IMR-90 (cell line): ENCODE measurements around the gene KCNQ1. TPM values are rescaled to one million over a fixed set of nuclear protein-coding genes. Genes with fewer than 3 reads are reported as not detected.

Source experiments
- ATAC-seq: fragments of 200-7000 bp; cut with Tn5 transposase; 2 replicates; pipeline ENCODE4 v1.9.1; 2020; ENCODE audit warnings: low read depth, mild to moderate bottlenecking, moderate library complexity
- BruUV-seq: library from RNA; stranded (reverse); fragments of 400-500 nt; replicated peaks from 2 replicates; lab custom pipeline; 2021; lab: Mats Ljungman, UMichigan
- CTCF ChIA-PET: fragments of 300-600 bp; formaldehyde crosslinking; extraction: SDS; loops from one replicate; lab custom pipeline; 2021; ENCODE audit warnings: antibody characterized with exemption; lab: Yijun Ruan, JAX
- POLR2A ChIA-PET: fragments of 300-600 bp; sonication (Branson Sonifier 250); formaldehyde crosslinking; loops from one replicate; lab custom pipeline; 2022; ENCODE audit warnings: antibody characterized with exemption; ENCODE audit not compliant: unreplicated experiment; lab: Charles Lee
- DNase-seq: peaks from one replicate; pipeline ENCODE4 v3.0.0; 2013
- H2AFZ ChIP-seq: replicated peaks from 2 replicates; pipeline ENCODE3; 2013; ENCODE audit warnings: low read length, mild to moderate bottlenecking; ENCODE audit not compliant: poor library complexity
- H2AK5ac ChIP-seq: 2 replicates; pipeline ENCODE4 v1.6.1; 2013; ENCODE audit warnings: low read depth, low read length, inconsistent platforms
- H2AK9ac ChIP-seq: replicated peaks from 2 replicates; pipeline ENCODE3; 2013; ENCODE audit warnings: mild to moderate bottlenecking, low read depth, low read length, moderate library complexity; ENCODE audit not compliant: poor library complexity
- H2BK120ac ChIP-seq: 2 replicates; pipeline ENCODE4 v1.6.1; 2013; ENCODE audit warnings: low read depth, low read length, inconsistent platforms
- H2BK15ac ChIP-seq: 3 replicates; pipeline ENCODE4 v1.6.1; 2013; ENCODE audit warnings: low read depth, low read length, inconsistent platforms
- H2BK20ac ChIP-seq: 2 replicates; pipeline ENCODE4 v1.6.1; 2013; ENCODE audit warnings: low read depth, mild to moderate bottlenecking, inconsistent platforms, low read length, moderate library complexity
- H2BK5ac ChIP-seq: 2 replicates; pipeline ENCODE4 v1.6.1; 2013; ENCODE audit warnings: mild to moderate bottlenecking, low read depth, low read length, inconsistent platforms; ENCODE audit not compliant: poor library complexity, severe bottlenecking
- H3K14ac ChIP-seq: replicated peaks from 2 replicates; pipeline ENCODE4 v1.6.1; 2013; ENCODE audit warnings: low read depth, low read length, inconsistent platforms
- H3K18ac ChIP-seq: 2 replicates; pipeline ENCODE4 v1.6.1; 2013; ENCODE audit warnings: low read depth, low read length, control low read depth
- H3K23ac ChIP-seq: 2 replicates; pipeline ENCODE4 v1.6.1; 2013; ENCODE audit warnings: low read depth, low read length, inconsistent platforms
- H3K27ac ChIP-seq: 2 replicates; pipeline ENCODE4 v1.5.1; 2013; ENCODE audit warnings: mild to moderate bottlenecking, control low read depth, low read length; ENCODE audit not compliant: insufficient read depth
- H3K27me3 ChIP-seq: 2 replicates; pipeline ENCODE4 v1.6.1; 2013; ENCODE audit warnings: low read length; ENCODE audit not compliant: control insufficient read depth, insufficient read depth
- H3K36me3 ChIP-seq: 2 replicates; pipeline ENCODE4 v1.6.1; 2013; ENCODE audit warnings: low read length, mixed read lengths; ENCODE audit not compliant: control insufficient read depth, insufficient read depth
- H3K4ac ChIP-seq: 2 replicates; pipeline ENCODE4 v1.6.1; 2013; ENCODE audit warnings: low read depth, low read length, inconsistent platforms
- H3K4me1 ChIP-seq: 2 replicates; pipeline ENCODE4 v1.6.1; 2013; ENCODE audit warnings: low read length, mixed read lengths; ENCODE audit not compliant: control insufficient read depth, insufficient read depth
- H3K4me2 ChIP-seq: 2 replicates; pipeline ENCODE4 v1.6.1; 2013; ENCODE audit warnings: low read depth, mild to moderate bottlenecking, control low read depth, low read length, moderate library complexity
- H3K4me3 ChIP-seq: 2 replicates; pipeline ENCODE4 v1.5.1; 2013; ENCODE audit warnings: low read depth, mild to moderate bottlenecking, control low read depth, low read length, moderate library complexity; ENCODE audit not compliant: insufficient read depth
- H3K56ac ChIP-seq: 2 replicates; pipeline ENCODE4 v1.6.1; 2013; ENCODE audit warnings: low read length, inconsistent platforms; ENCODE audit not compliant: insufficient read depth; ENCODE audit errors: extremely low read depth
- H3K79me1 ChIP-seq, 2 experiments: 2 replicates each; pipeline ENCODE4 v1.6.1; 2013; ENCODE audit warnings: low read length in 2 of 2, inconsistent platforms in 1 of 2, low read depth in 1 of 2
- H3K9ac ChIP-seq: 2 replicates; pipeline ENCODE4 v1.6.1; 2013; ENCODE audit warnings: low read depth, low read length, control low read depth
- H3K9me1 ChIP-seq: 2 replicates; pipeline ENCODE4 v1.6.1; 2013; ENCODE audit warnings: low read length, inconsistent platforms; ENCODE audit not compliant: insufficient read depth
- H3K9me3 ChIP-seq: 2 replicates; pipeline ENCODE4 v1.6.1; 2013; ENCODE audit warnings: low read length; ENCODE audit not compliant: control insufficient read depth, insufficient read depth
- H4K20me1 ChIP-seq: 2 replicates; pipeline ENCODE4 v1.6.1; 2013; ENCODE audit warnings: low read length, inconsistent platforms; ENCODE audit not compliant: insufficient read depth
- H4K5ac ChIP-seq: 2 replicates; pipeline ENCODE4 v1.6.1; 2013; ENCODE audit warnings: mild to moderate bottlenecking, low read depth, low read length, control low read depth
- H4K8ac ChIP-seq, 2 experiments: 2 replicates each; pipeline ENCODE4 v1.6.1; 2013; ENCODE audit warnings: low read depth in 2 of 2, low read length in 2 of 2, control low read depth in 1 of 2, inconsistent platforms in 1 of 2
- H4K91ac ChIP-seq: 2 replicates; pipeline ENCODE4 v1.6.1; 2013; ENCODE audit warnings: low read depth, low read length, inconsistent platforms; ENCODE audit not compliant: insufficient read depth
- MAFK ChIP-seq: IDR thresholded peaks from 2 replicates; pipeline ENCODE4 v1.6.1; 2012; ENCODE audit warnings: low read depth, low read length, improper control_type of control experiment
- MXI1 ChIP-seq: IDR thresholded peaks from 2 replicates; pipeline ENCODE4 v1.6.1; 2012; ENCODE audit warnings: low read depth, mild to moderate bottlenecking, low read length, moderate library complexity, borderline replicate concordance
- NFE2L2 ChIP-seq: fragments of 150-350 bp; IDR thresholded peaks from 2 replicates; pipeline ENCODE4 v1.6.1; 2016; ENCODE audit warnings: low read depth, mild to moderate bottlenecking, low read length
- POLR2A ChIP-seq: IDR thresholded peaks from 2 replicates; pipeline ENCODE4 v1.6.1; 2012; ENCODE audit warnings: mild to moderate bottlenecking, low read depth, low read length
- RAD21 ChIP-seq: IDR thresholded peaks from 2 replicates; pipeline ENCODE4 v1.6.1; 2012; ENCODE audit warnings: low read length, improper control_type of control experiment
- WGBS, 2 experiments: methylation state at CpG; one replicate each; pipeline versions ENCODE4 v1.1.5 to v1.1.7; 2013; ENCODE audit warnings: missing lambda C conversion rate in 2 of 2; ENCODE audit not compliant: insufficient read length in 1 of 2; ENCODE audit errors: extremely low coverage in 2 of 2; 5-methylcytosine and 5-hydroxymethylcytosine counted together
- dilution Hi-C: fragments of 300-500 bp; cut with HindIII; formaldehyde crosslinking; loops from one replicate; pipeline ENCODE4 v1.14.3; 2018; ENCODE audit warnings: low sequenced_read_pairs; ENCODE audit not compliant: unreplicated experiment
- in situ Hi-C: fragments of 300-500 bp; cut with MboI; formaldehyde crosslinking; loops from 3 replicates; pipeline ENCODE4 v1.14.3; 2019; ENCODE audit warnings: low sequenced_read_pairs, inconsistent platforms, mixed read lengths
- intact Hi-C: fragments of 100-400 bp; cut with micrococcal nuclease; formaldehyde crosslinking; loops from 2 replicates; pipeline ENCODE4 v1.10.0; 2022
- polyA plus RNA-seq, 3 experiments: library from polyadenylated mRNA; depleted of rRNA; stranded (reverse); fragments of >200 nt; gene quantifications; 2 replicates each; pipeline ENCODE4 v1.2.3, GENCODE V29; 2012; ENCODE audit warnings: low replicate concordance in 1 of 3
- total RNA-seq: library from RNA; depleted of rRNA; stranded (reverse); fragments of >200 nt; gene quantifications from 2 replicates; pipeline ENCODE4 v1.2.3, GENCODE V29; 2012
- TF ChIP-seq, protein P1 (sequence below): fragments of 150-350 bp; IDR thresholded peaks from 2 replicates; pipeline ENCODE4 v1.6.1; 2016; ENCODE audit warnings: low read depth, mild to moderate bottlenecking, low read length, moderate library complexity, borderline replicate concordance

KCNQ1 gene
- total and polyA plus RNA-seq, 2 of the 4 experiments (the other 2 are of a cell fraction) = 0.07 TPM; not detected in 1

DNA sequence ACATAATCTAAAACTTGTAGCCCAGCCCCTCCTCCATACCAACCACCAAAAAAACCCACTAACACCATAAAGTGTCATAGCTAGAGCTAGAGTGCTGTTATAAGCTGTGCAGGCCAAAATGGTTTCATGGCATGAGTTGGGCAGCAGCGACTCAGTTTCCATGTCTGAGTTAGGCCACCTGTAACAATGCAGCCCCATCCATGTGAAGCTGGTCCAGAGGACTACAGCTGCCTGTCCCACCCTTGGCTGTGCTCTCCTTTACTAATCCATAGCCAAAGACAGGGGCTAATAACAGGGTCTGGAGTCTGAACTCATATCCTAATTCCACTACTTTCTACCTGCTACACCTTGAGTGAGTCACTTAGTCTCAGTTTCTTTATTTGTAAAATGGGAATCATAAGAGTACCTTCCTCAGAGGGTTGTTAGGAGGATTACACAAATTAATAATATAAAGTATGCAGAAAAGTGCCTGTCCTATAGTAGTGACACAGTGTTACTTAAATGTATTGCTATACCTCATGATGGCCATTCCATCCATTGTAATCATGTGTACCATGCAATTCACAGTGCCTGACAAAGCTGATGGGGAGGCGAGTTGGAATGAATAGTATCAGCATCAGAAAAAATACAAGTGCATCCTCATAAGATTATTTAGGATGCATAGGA, 234.3 kb downstream of the KCNQ1 start:
- Histone ChIP-seq H3K9ac (no peak overlapping the region), H2BK15ac (no peak overlapping the region), H4K20me1 (peaks cover 71% of the 10 kb centered on the region), H3K14ac (no peak overlapping the region), H4K91ac (no peak overlapping the region), H4K5ac (no peak overlapping the region), H3K4me3 (no peak overlapping the region), H2AK5ac (no peak overlapping the region), H3K36me3 (peaks cover 2% of the 10 kb centered on the region; the same call in 1 of the 2 replicates), H3K56ac (no peak overlapping the region), H3K4me2 (no peak overlapping the region), H2BK5ac (no peak overlapping the region), H3K18ac (no peak overlapping the region), H2AK9ac (no peak overlapping the region), H3K27ac (no peak overlapping the region), H2AFZ (no peak overlapping the region), H3K4ac (no peak overlapping the region), H3K4me1 (no peaks in the 10 kb centered on the region), H2BK20ac (no peak overlapping the region), H3K79me1 (peaks cover 9 to 45% of the 10 kb centered on the region in 2 experiments), H3K9me3 (no peaks in the 10 kb centered on the region), H3K9me1 (peaks cover 15% of the 10 kb centered on the region), H3K27me3 (peaks cover 4% of the 10 kb centered on the region), H2BK120ac (no peak overlapping the region), H4K8ac (no peak overlapping the region), H3K23ac (no peak overlapping the region)
- ATAC-seq = no peak
- ChIA-PET POLR2A (no interaction called here), CTCF (no interaction called here)
- DNase-seq = no peak
- dilution Hi-C loops = no loop called here
- intact Hi-C loops = no loop called here
- in situ Hi-C loops = no loop called here
- TF ChIP-seq NFE2L2 (no peak), POLR2A (no peak), RAD21 (no peak), MAFK (no peak), MXI1 (no peak)
- TF ChIP-seq, protein P1, sequence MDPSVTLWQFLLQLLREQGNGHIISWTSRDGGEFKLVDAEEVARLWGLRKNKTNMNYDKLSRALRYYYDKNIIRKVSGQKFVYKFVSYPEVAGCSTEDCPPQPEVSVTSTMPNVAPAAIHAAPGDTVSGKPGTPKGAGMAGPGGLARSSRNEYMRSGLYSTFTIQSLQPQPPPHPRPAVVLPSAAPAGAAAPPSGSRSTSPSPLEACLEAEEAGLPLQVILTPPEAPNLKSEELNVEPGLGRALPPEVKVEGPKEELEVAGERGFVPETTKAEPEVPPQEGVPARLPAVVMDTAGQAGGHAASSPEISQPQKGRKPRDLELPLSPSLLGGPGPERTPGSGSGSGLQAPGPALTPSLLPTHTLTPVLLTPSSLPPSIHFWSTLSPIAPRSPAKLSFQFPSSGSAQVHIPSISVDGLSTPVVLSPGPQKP = no peak
- 67% methylated on average over 1 of the region's 2 CpGs; no CpG with 5 or more reads in 1 of the 2 experiments for WGBS, 2 experiments
- no TSS peak for BruUV-seq
